ENCODE measurements around the gene MTFR2. TPM values are rescaled to one million over a fixed set of nuclear protein-coding genes. Genes with fewer than 3 reads are reported as not detected.

MTFR2 gene
- total RNA-seq (2022; extraction: Qiagen RNA extraction; ENCODE audit: low read depth), result 9.9 to 12.2 TPM (median 11.5 TPM) in 5 replicates

DNA sequence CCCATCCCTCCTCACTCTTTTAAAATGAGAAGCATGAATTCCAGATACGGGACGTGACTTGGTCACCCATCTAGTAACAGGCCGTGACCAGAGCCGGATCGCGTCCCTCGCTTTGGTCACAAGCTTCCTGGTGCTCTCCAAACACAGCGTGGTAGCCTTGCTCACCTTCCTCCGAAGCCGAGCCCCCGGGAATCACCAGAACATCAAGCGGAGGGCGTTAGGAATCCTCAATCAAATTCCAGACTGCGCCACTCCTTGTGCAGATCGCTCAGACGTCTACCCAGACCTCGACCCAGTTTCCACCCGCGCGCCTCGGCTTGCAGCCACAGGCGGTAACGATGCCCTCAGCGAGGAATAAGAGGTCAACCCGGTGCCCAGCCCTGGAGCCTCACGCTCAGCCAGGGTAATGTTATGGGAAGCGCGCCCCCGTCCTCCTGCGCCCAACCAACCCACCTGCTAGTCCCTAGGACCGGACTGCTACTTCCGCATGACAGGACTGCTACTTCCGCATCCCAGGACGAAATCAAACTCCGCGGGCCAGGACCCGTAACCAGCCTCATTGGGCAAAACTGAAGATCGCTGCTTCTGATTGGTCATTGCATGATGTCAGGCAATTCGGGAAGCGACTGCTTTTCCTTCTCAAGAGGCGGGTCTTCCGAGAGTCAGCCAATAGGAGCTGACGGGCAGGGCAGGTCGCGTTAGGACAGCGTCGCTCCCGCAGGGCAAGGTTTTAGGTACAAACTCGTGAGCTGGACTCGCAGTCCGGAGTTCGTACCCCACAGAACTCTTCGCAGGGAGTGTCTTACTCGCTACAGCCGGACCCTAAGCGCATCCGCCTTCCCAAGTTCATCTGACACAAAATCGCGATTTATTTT lies at the start of gene MTFR2:
Gene MTFR2, minus strand, starts transcription at position 501 of the 875 bp plus-strand sequence. CDS start 1,212 bp downstream, outside the sequence.

DNA sequence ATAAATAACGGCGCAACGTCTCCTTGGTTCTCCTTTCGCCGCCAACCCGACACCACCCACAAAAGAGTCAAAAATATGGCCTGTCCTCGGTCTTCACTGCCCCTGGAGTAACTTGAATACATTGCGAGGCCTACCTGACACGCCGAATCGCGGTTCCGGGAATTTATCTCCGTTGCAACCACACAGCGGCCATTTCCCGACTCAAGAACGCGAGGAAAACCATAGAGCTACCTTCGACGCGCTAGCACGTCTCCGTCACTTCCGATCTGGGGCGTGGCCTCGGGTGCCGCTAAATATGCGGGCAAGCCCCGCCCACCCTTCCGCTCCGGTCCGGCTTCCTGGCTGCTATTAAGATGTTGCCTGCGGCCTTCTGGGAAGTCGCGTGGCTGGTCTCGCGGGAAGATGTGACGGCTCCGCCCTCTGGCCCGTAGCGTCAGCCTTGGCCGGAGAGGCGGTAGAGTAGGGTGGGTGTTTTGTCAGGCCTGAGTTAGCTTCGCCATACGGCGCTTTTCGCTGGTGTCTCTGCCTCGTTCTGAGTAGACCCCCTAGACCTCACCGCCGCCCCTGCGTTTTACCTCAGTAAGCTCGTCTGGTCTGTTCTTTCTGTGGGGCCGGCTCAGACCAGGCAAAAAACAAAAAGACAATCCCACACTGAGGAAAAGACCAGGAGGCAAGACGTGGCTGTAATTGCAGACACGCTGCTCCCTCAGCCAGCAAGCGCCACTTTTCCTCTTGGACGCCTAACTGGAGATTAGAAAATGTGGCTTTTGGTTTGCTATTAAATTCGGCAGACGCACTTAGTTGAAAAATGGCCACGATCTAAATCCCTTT lies 39.7 kb upstream of the MTFR2 start, which contains the start of gene BCLAF1:
Gene BCLAF1, minus strand, starts transcription at position 268 of the 831 bp plus-strand sequence. CDS start 9,980 bp downstream, outside the sequence.

Other genes with a start within 250 kb of the MTFR2 start
- 52.6 to 97.9 TPM (median 73.4 TPM) in 5 replicates for gene BCLAF1, start 39.5 kb upstream of the MTFR2 start, total RNA-seq (2022; extraction: Qiagen RNA extraction; ENCODE audit: low read depth)